ENCODE data around the gene TRAK1. TPM values are rescaled to one million over a fixed set of nuclear protein-coding genes. Genes with fewer than 3 reads are reported as not detected.

TRAK1 gene
- 34.6 to 41.0 TPM (median 34.8 TPM) in 3 replicates for total RNA-seq (2021)
- Bru-seq, nascent RNA, result percentile 65 among the genes with signal in this experiment
- long read RNA-seq, experiment 1, full-length matches to known transcripts, result 20 of 159 reads
- long read RNA-seq, experiment 1, partial matches to known transcripts, result 43 of 159 reads
- long read RNA-seq, experiment 1, other reads (novel, unspliced or antisense), result 96 of 159 reads
- long read RNA-seq, experiment 2, full-length matches to known transcripts, result 1 of 39 reads
- long read RNA-seq, experiment 2, partial matches to known transcripts, result 22 of 39 reads
- long read RNA-seq, experiment 2, other reads (novel, unspliced or antisense), result 16 of 39 reads
- long read RNA-seq, experiment 3, full-length matches to known transcripts, result 3 of 5 reads
- long read RNA-seq, experiment 3, partial matches to known transcripts, result 0 of 5 reads
- long read RNA-seq, experiment 3, other reads (novel, unspliced or antisense), result 2 of 5 reads

- Mint-ChIP-seq H3K27me3 (ENCODE audit: low read depth) (no peaks in the 10 kb centered on the region), H3K9me3 (peaks cover 11% of the 10 kb centered on the region), H3K36me3 (peaks cover 20% of the 10 kb centered on the region), H3K4me3 (no peak within 1 kb of the TSS), H3K27ac (peak within 1 kb of the TSS; percentile 53; the same call in 1 of the 2 replicates), H3K4me1 (peaks cover 33% of the 10 kb centered on the region)
- TF ChIP-seq, protein P1, sequence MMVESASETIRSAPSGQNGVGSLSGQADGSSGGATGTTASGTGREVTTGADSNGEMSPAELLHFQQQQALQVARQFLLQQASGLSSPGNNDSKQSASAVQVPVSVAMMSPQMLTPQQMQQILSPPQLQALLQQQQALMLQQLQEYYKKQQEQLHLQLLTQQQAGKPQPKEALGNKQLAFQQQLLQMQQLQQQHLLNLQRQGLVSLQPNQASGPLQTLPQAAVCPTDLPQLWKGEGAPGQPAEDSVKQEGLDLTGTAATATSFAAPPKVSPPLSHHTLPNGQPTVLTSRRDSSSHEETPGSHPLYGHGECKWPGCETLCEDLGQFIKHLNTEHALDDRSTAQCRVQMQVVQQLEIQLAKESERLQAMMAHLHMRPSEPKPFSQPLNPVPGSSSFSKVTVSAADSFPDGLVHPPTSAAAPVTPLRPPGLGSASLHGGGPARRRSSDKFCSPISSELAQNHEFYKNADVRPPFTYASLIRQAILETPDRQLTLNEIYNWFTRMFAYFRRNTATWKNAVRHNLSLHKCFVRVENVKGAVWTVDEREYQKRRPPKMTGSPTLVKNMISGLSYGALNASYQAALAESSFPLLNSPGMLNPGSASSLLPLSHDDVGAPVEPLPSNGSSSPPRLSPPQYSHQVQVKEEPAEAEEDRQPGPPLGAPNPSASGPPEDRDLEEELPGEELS (CRISPR knock-in tag; IDR thresholded peaks at IDR 0.05), result no peak
- TF ChIP-seq HMGA2 (CRISPR knock-in tag; IDR thresholded peaks at IDR 0.05) (no peak), HMGXB4 (CRISPR knock-in tag; IDR thresholded peaks at IDR 0.05) (no peak)
- TF ChIP-seq, protein P2, sequence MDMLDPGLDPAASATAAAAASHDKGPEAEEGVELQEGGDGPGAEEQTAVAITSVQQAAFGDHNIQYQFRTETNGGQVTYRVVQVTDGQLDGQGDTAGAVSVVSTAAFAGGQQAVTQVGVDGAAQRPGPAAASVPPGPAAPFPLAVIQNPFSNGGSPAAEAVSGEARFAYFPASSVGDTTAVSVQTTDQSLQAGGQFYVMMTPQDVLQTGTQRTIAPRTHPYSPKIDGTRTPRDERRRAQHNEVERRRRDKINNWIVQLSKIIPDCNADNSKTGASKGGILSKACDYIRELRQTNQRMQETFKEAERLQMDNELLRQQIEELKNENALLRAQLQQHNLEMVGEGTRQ (CRISPR knock-in tag; IDR thresholded peaks at IDR 0.05), result no peak
- TF ChIP-seq, protein P3, sequence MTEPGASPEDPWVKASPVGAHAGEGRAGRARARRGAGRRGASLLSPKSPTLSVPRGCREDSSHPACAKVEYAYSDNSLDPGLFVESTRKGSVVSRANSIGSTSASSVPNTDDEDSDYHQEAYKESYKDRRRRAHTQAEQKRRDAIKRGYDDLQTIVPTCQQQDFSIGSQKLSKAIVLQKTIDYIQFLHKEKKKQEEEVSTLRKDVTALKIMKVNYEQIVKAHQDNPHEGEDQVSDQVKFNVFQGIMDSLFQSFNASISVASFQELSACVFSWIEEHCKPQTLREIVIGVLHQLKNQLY (CRISPR knock-in tag; IDR thresholded peaks at IDR 0.05), result no peak
- ChIA-PET CTCF (interaction anchor here (1.3 to 1.5 kb wide), 2 partner anchors 8 to 93 kb away, joined by 4 to 6 read pairs; no protein-coding TSS in a partner anchor), POLR2A (interaction anchor here (0.7 kb wide), 1 partner anchor 19 kb away, joined by 3 read pairs; no protein-coding TSS in a partner anchor)
- DNase-seq (ENCODE audit: low spot score) (no peak), ATAC-seq (no peak)
These were observed at the start of gene TRAK1 for GRCh38 chr3:42090973-42091731. TSS of gene TRAK1 (plus strand) at chr3:42091357. CDS start at chr3:42091470, 113 bp downstream.

DNA sequence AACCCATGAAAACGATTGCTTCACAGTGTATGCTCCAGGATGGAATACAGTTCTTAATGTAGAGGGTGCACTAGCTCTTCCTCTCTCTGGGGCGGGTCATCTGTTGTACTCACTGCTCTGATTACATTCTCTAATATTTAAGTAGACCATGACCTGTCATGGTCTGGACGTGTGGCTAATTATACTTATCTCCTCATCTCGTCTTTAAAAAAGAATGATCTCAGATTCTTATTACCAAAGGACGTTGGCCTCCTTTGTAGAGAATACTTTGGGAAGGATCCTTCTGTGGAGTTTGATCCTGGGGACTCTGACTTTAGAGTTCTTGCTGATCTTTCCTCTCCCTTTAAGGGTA is 48.4 kb upstream of the TRAK1 start:
- no peak for DNase-seq (ENCODE audit: low spot score)
- CTCF ChIA-PET, result no interaction called here
- no peak for ATAC-seq
- H3K27me3 Mint-ChIP-seq (ENCODE audit: low read depth), result no peaks in the 10 kb centered on the region
- peak overlapping the region; percentile 61 for H3K4me3 Mint-ChIP-seq
- H3K27ac Mint-ChIP-seq, result peak overlapping the region; percentile 96
- H3K4me1 Mint-ChIP-seq, result peaks cover 46% of the 10 kb centered on the region
- no peaks in the 10 kb centered on the region for H3K9me3 Mint-ChIP-seq
- no peaks in the 10 kb centered on the region for H3K36me3 Mint-ChIP-seq
- POLR2A ChIA-PET, result interaction anchor here (1.3 to 1.4 kb wide), 2 partner anchors 10 to 17 kb away, joined by 3 to 6 read pairs; no protein-coding TSS in a partner anchor
- TF ChIP-seq ZNF263 (CRISPR knock-in tag; IDR thresholded peaks at IDR 0.05; ENCODE audit: low read depth) (no peak), TCF7 (CRISPR knock-in tag; IDR thresholded peaks at IDR 0.05; ENCODE audit: low read depth) (no peak), FOXK1 (CRISPR knock-in tag; IDR thresholded peaks at IDR 0.05) (no peak), ZNF281 (CRISPR knock-in tag; IDR thresholded peaks at IDR 0.05) (no peak), ATF6 (CRISPR knock-in tag; IDR thresholded peaks at IDR 0.05) (no peak), KAT7 (CRISPR knock-in tag; IDR thresholded peaks at IDR 0.05; ENCODE audit: borderline replicate concordance) (no peak), HMGA2 (CRISPR knock-in tag; IDR thresholded peaks at IDR 0.05) (no peak)
- TF ChIP-seq, protein P4, sequence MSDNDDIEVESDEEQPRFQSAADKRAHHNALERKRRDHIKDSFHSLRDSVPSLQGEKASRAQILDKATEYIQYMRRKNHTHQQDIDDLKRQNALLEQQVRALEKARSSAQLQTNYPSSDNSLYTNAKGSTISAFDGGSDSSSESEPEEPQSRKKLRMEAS (CRISPR knock-in tag; IDR thresholded peaks at IDR 0.05), result no peak
- TF ChIP-seq, protein P5, sequence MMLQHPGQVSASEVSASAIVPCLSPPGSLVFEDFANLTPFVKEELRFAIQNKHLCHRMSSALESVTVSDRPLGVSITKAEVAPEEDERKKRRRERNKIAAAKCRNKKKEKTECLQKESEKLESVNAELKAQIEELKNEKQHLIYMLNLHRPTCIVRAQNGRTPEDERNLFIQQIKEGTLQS (CRISPR knock-in tag; conservative IDR thresholded peaks at IDR 0.05), result no peak
- TF ChIP-seq, protein P6, sequence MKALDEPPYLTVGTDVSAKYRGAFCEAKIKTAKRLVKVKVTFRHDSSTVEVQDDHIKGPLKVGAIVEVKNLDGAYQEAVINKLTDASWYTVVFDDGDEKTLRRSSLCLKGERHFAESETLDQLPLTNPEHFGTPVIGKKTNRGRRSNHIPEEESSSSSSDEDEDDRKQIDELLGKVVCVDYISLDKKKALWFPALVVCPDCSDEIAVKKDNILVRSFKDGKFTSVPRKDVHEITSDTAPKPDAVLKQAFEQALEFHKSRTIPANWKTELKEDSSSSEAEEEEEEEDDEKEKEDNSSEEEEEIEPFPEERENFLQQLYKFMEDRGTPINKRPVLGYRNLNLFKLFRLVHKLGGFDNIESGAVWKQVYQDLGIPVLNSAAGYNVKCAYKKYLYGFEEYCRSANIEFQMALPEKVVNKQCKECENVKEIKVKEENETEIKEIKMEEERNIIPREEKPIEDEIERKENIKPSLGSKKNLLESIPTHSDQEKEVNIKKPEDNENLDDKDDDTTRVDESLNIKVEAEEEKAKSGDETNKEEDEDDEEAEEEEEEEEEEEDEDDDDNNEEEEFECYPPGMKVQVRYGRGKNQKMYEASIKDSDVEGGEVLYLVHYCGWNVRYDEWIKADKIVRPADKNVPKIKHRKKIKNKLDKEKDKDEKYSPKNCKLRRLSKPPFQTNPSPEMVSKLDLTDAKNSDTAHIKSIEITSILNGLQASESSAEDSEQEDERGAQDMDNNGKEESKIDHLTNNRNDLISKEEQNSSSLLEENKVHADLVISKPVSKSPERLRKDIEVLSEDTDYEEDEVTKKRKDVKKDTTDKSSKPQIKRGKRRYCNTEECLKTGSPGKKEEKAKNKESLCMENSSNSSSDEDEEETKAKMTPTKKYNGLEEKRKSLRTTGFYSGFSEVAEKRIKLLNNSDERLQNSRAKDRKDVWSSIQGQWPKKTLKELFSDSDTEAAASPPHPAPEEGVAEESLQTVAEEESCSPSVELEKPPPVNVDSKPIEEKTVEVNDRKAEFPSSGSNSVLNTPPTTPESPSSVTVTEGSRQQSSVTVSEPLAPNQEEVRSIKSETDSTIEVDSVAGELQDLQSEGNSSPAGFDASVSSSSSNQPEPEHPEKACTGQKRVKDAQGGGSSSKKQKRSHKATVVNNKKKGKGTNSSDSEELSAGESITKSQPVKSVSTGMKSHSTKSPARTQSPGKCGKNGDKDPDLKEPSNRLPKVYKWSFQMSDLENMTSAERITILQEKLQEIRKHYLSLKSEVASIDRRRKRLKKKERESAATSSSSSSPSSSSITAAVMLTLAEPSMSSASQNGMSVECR (CRISPR knock-in tag; IDR thresholded peaks at IDR 0.05; ENCODE audit: borderline replicate concordance), result no peak
